Astrocyte (in vitro differentiated cells and primary cell): ENCODE data around the gene TRAPPC12.

Experiments
- EZH2 ChIP-seq: IDR thresholded peaks from 2 replicates; pipeline ENCODE4 v1.6.1; 2012; ENCODE audit warnings: mild to moderate bottlenecking, low read length, inconsistent platforms; ENCODE audit not compliant: insufficient read depth
- TF ChIP-seq, protein P1 (sequence below): IDR thresholded peaks from 2 replicates; pipeline ENCODE4 v1.5.1; 2011; ENCODE audit warnings: low read depth, mild to moderate bottlenecking, inconsistent platforms, low read length, moderate library complexity; ENCODE audit not compliant: insufficient read depth

GRCh38 chr2:3427272-3427671 lies 47.8 kb downstream of the TRAPPC12 start:
- TF ChIP-seq, protein P1, sequence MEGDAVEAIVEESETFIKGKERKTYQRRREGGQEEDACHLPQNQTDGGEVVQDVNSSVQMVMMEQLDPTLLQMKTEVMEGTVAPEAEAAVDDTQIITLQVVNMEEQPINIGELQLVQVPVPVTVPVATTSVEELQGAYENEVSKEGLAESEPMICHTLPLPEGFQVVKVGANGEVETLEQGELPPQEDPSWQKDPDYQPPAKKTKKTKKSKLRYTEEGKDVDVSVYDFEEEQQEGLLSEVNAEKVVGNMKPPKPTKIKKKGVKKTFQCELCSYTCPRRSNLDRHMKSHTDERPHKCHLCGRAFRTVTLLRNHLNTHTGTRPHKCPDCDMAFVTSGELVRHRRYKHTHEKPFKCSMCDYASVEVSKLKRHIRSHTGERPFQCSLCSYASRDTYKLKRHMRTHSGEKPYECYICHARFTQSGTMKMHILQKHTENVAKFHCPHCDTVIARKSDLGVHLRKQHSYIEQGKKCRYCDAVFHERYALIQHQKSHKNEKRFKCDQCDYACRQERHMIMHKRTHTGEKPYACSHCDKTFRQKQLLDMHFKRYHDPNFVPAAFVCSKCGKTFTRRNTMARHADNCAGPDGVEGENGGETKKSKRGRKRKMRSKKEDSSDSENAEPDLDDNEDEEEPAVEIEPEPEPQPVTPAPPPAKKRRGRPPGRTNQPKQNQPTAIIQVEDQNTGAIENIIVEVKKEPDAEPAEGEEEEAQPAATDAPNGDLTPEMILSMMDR: no peak
- no peak for TF ChIP-seq EZH2
